A549 (cell line): ENCODE data around the gene CARD11. TPM values are rescaled to one million over a fixed set of nuclear protein-coding genes. Genes with fewer than 3 reads are reported as not detected.

Experiments used
- ATAC-seq, 2 experiments: fragments of 200-7000 bp in 1 of 2; fragments of >200 bp in 1 of 2; cut with Nextera tagmentation in 1 of 2; cut with Tn5 transposase in 1 of 2; 3 replicates each; pipeline versions ENCODE4 v1.8.0 to v1.9.1; 2018 to 2020; ENCODE audit warnings: mild to moderate bottlenecking in 1 of 2, moderate library complexity in 1 of 2
- CTCF ChIA-PET: fragments of 300-600 bp; sonication (Branson Sonifier 250); formaldehyde crosslinking; extraction: SDS; loops from one replicate; lab custom pipeline; 2021; ENCODE audit warnings: antibody characterized with exemption, inconsistent platforms; lab: Yijun Ruan, JAX
- POLR2A ChIA-PET: fragments of 350-600 bp; formaldehyde crosslinking; extraction: SDS; loops from one replicate; lab custom pipeline; 2021; ENCODE audit warnings: antibody characterized with exemption, inconsistent platforms; lab: Yijun Ruan, JAX
- DNase-seq, 2 experiments: peaks; one replicate each; pipeline versions ENCODE4 v3.0.0 to v3.0.0-alpha.2; 2011 to 2016; ENCODE audit warnings: low read depth in 1 of 2, low spot score in 1 of 2
- FAIRE-seq: peaks from 2 replicates; lab custom pipeline; 2011; peaks lifted over from hg19 to GRCh38; lab: Jason Lieb, UNC
- H3K27ac ChIP-seq, 2 experiments: fragments of >200 bp; sonication (Bioruptor Twin); formaldehyde crosslinking; 3 replicates each; pipeline ENCODE4 v1.5.1; 2016 to 2017
- H3K4me1 ChIP-seq: fragments of >200 bp; sonication (Bioruptor Twin); formaldehyde crosslinking; 3 replicates; pipeline ENCODE4 v1.6.1; 2016
- H3K4me2 ChIP-seq: fragments of >200 bp; sonication (Bioruptor Twin); formaldehyde crosslinking; 3 replicates; pipeline ENCODE4 v1.6.1; 2016
- H3K4me3 ChIP-seq: fragments of >200 bp; sonication (Bioruptor Twin); formaldehyde crosslinking; 3 replicates; pipeline ENCODE4 v1.5.1; 2016
- H3K9me3 ChIP-seq: fragments of >200 bp; sonication (Bioruptor Twin); formaldehyde crosslinking; 3 replicates; pipeline ENCODE4 v1.6.1; 2016
- BCL3 ChIP-seq: fragments of >200 bp; sonication (Bioruptor Twin); formaldehyde crosslinking; IDR thresholded peaks from 3 replicates; pipeline ENCODE4 v1.6.1; 2016
- BHLHE40 ChIP-seq: IDR thresholded peaks from 2 replicates; pipeline ENCODE4 v1.6.1; 2012; ENCODE audit warnings: low read depth, low read length, inconsistent platforms
- CBX2 ChIP-seq: fragments of 200-600 bp; sonication (generic); IDR thresholded peaks from 2 replicates; pipeline ENCODE4 v1.6.1; 2016; ENCODE audit warnings: low read depth, mild to moderate bottlenecking, borderline replicate concordance
- CHD4 ChIP-seq: fragments of 200-600 bp; sonication (generic); IDR thresholded peaks from 2 replicates; pipeline ENCODE4 v1.6.1; 2016; ENCODE audit warnings: antibody characterized with exemption, mild to moderate bottlenecking, borderline replicate concordance
- CTCF ChIP-seq: fragments of >200 bp; sonication (Bioruptor Twin); formaldehyde crosslinking; IDR thresholded peaks from 3 replicates; pipeline ENCODE4 v1.5.1; 2016
- FOSB ChIP-seq: fragments of 250-450 bp; sonication (Bioruptor Pico); IDR thresholded peaks from 2 replicates; pipeline ENCODE4 v1.5.0; 2020; ENCODE audit warnings: mild to moderate bottlenecking, moderate library complexity
- GATA3 ChIP-seq: IDR thresholded peaks from 2 replicates; pipeline ENCODE4 v1.6.1; 2012; ENCODE audit warnings: borderline replicate concordance
- HEYL ChIP-seq: fragments of 250-450 bp; sonication (Bioruptor Pico); IDR thresholded peaks from 2 replicates; pipeline ENCODE4 v1.8.0; 2021; ENCODE audit warnings: mild to moderate bottlenecking, moderate library complexity
- JUNB ChIP-seq: fragments of >200 bp; sonication (Bioruptor Twin); formaldehyde crosslinking; IDR thresholded peaks from 2 replicates; pipeline ENCODE4 v1.6.1; 2016
- MAX ChIP-seq: IDR thresholded peaks from 2 replicates; pipeline ENCODE4 v1.6.1; 2012
- MAZ ChIP-seq: fragments of 150-350 bp; IDR thresholded peaks from 2 replicates; pipeline ENCODE4 v1.6.1; 2014; ENCODE audit warnings: antibody characterized with exemption, low read depth, low read length, borderline replicate concordance
- POLR2AphosphoS2 ChIP-seq: conservative IDR thresholded peaks from 2 replicates; pipeline ENCODE4 v1.6.1; 2012; ENCODE audit warnings: low read length, improper control_type of control experiment, inconsistent platforms
- RAD21 ChIP-seq, 2 experiments: fragments of >200 bp in 1 of 2; sonication (Bioruptor Twin) in 1 of 2; formaldehyde crosslinking in 1 of 2; IDR thresholded peaks in 1 of 2; conservative IDR thresholded peaks in 1 of 2; 2 replicates in 1 of 2; 3 replicates in 1 of 2; pipeline ENCODE4 v1.6.1; 2012 to 2018; ENCODE audit warnings: inconsistent platforms in 1 of 2
- RCOR1 ChIP-seq: fragments of 150-350 bp; IDR thresholded peaks from 2 replicates; pipeline ENCODE4 v1.6.1; 2014; ENCODE audit warnings: antibody characterized with exemption, low read length, low read depth
- REST ChIP-seq: fragments of 200-600 bp; sonication (generic); IDR thresholded peaks from 2 replicates; pipeline ENCODE4 v1.6.1; 2016; ENCODE audit warnings: antibody characterized with exemption, mild to moderate bottlenecking, moderate library complexity
- RFX5 ChIP-seq: fragments of 450-650 bp; IDR thresholded peaks from 2 replicates; pipeline ENCODE4 v1.7.1; 2014; ENCODE audit warnings: antibody characterized with exemption, mild to moderate bottlenecking, moderate library complexity
- ZFP36 ChIP-seq: fragments of 450-650 bp; IDR thresholded peaks from 2 replicates; pipeline ENCODE4 v1.6.1; 2014; ENCODE audit warnings: borderline replicate concordance; ENCODE audit not compliant: partially characterized antibody
- ZNF302 ChIP-seq: fragments of 250-450 bp; sonication (Bioruptor Pico); IDR thresholded peaks from 2 replicates; pipeline ENCODE4 v1.9.0; 2021; ENCODE audit warnings: inconsistent platforms, mild to moderate bottlenecking, moderate library complexity
- ZSCAN20 ChIP-seq: fragments of 250-450 bp; sonication (Bioruptor Pico); IDR thresholded peaks from 2 replicates; pipeline ENCODE4 v1.8.0; 2022; ENCODE audit warnings: mild to moderate bottlenecking, moderate library complexity
- WGBS: methylation state at CpG from one replicate; pipeline ENCODE4 v1.1.6; 2017; ENCODE audit errors: missing lambda C conversion rate; 5-methylcytosine and 5-hydroxymethylcytosine counted together
- polyA plus RNA-seq, 4 experiments: library from polyadenylated mRNA; depleted of rRNA in 3 of 4; stranded (reverse); fragments of >200 nt; fragmentation: RNase III in 1 of 4; extraction: RNeasy Plus Mini Kit Qiagen cat#74134 plus additional on column Dnase treatment in 1 of 4; gene quantifications; 2 replicates in 3 of 4; 3 replicates in 1 of 4; pipeline ENCODE4 v1.2.3, GENCODE V29; 2011 to 2017

Gene CARD11
- polyA plus RNA-seq, 2 of the 4 experiments (the other 2 are of a cell fraction) = 0.48 to 1.1 TPM

GRCh38 chr7:2909043-2909442 is 134.6 kb downstream of the CARD11 start:
- no peak overlapping the region for H3K27ac ChIP-seq
- WGBS = 71% methylated on average over 15 of the region's 17 CpGs
- H3K4me1 ChIP-seq = no peaks in the 10 kb centered on the region
- CTCF ChIA-PET = no interaction called here
- H3K9me3 ChIP-seq = no peaks in the 10 kb centered on the region
- POLR2A ChIA-PET = no interaction called here
- no peak overlapping the region for H3K4me3 ChIP-seq
- TF ChIP-seq RFX5 = no peak
- no peak for TF ChIP-seq MAZ
- FAIRE-seq (no peak), DNase-seq (no peak), ATAC-seq (no peak)
- H3K4me2 ChIP-seq = no peak overlapping the region

GRCh38 chr7:2908103-2908683 is 135.5 kb downstream of the CARD11 start:
- ATAC-seq = no peak
- H3K27ac ChIP-seq = no peak overlapping the region
- CTCF ChIA-PET = interaction anchor here (0.9 kb wide), 1 partner anchor 9 kb away, joined by 3 read pairs; no protein-coding TSS in a partner anchor
- TF ChIP-seq ZSCAN20 (CRISPR knock-in tag) = no peak
- no peak for TF ChIP-seq POLR2AphosphoS2
- no peak for TF ChIP-seq MAX
- no peak for TF ChIP-seq CTCF
- TF ChIP-seq BHLHE40 = no peak
- no peak for TF ChIP-seq FOSB
- TF ChIP-seq BCL3 = no peak
- no peak for TF ChIP-seq ZFP36
- TF ChIP-seq, all 56 proteins: peak for 0
- Histone ChIP-seq H3K4me3 (no peak overlapping the region), H3K4me2 (no peak overlapping the region), H3K4me1 (no peaks in the 10 kb centered on the region), H3K9me3 (no peaks in the 10 kb centered on the region)
- no peak for FAIRE-seq
- DNase-seq = no peak
- 86% methylated on average over 17 of the region's 17 CpGs for WGBS
- POLR2A ChIA-PET = no interaction called here

GRCh38 chr7:2906197-2906931 is 137.3 kb downstream of the CARD11 start:
- H3K4me3 ChIP-seq = no peak overlapping the region

More at GRCh38 chr7:2906197-2906931, 137.3 kb downstream of the CARD11 start:
- CTCF ChIA-PET = no interaction called here
- DNase-seq (no peak), ATAC-seq (no peak; a peak in 1 of 6 replicates), FAIRE-seq (no peak)
- no peak overlapping the region for H3K4me2 ChIP-seq
- H3K9me3 ChIP-seq = no peaks in the 10 kb centered on the region
- no peak overlapping the region for H3K27ac ChIP-seq
- TF ChIP-seq ZNF302 (CRISPR knock-in tag) (no peak), CHD4 (no peak), RAD21 (conservative IDR thresholded peaks at IDR 0.05 in 1 of 2, IDR thresholded peaks at IDR 0.05 in 1 of 2) (no peak), RCOR1 (no peak), GATA3 (no peak), JUNB (no peak), HEYL (no peak), CBX2 (no peak), REST (no peak)
- H3K4me1 ChIP-seq = no peaks in the 10 kb centered on the region
- POLR2A ChIA-PET = no interaction called here
- 86% methylated on average over 35 of the region's 39 CpGs for WGBS
